Natural killer cell (primary cell): ENCODE data around the gene OPA1. TPM values are rescaled to one million over a fixed set of nuclear protein-coding genes. Genes with fewer than 3 reads are reported as not detected.

Source experiments
- ATAC-seq, 3 donors: fragments of 150-1000 bp in 2 of 3; fragments of 200-7000 bp in 1 of 3; cut with Tn5 transposase; 1 replicate in 1 of 3; 2 replicates in 2 of 3; pipeline ENCODE4 v1.10.0; 2021; ENCODE audit warnings: mild to moderate bottlenecking in 2 of 3, moderate library complexity in 2 of 3
- DNase-seq, 2 donors: peaks; one replicate each; pipeline versions ENCODE4 v3.0.0 to v3.0.0-alpha.2; 2013 to 2021; ENCODE audit warnings: mixed read lengths in 1 of 2
- H3K27ac ChIP-seq: one replicate; pipeline ENCODE4 v1.5.1; 2013; ENCODE audit warnings: mild to moderate bottlenecking, low read length
- H3K27me3 ChIP-seq: one replicate; pipeline ENCODE4 v1.6.1; 2013; ENCODE audit warnings: low read length; ENCODE audit not compliant: control insufficient read depth, insufficient read depth
- H3K36me3 ChIP-seq: one replicate; pipeline ENCODE4 v1.6.1; 2013; ENCODE audit warnings: low read length; ENCODE audit not compliant: control insufficient read depth, insufficient read depth
- H3K4me1 ChIP-seq: one replicate; pipeline ENCODE4 v1.6.1; 2013; ENCODE audit warnings: low read length; ENCODE audit not compliant: control insufficient read depth, insufficient read depth
- H3K4me3 ChIP-seq: one replicate; pipeline ENCODE4 v1.5.1; 2013; ENCODE audit warnings: low read length
- H3K9me3 ChIP-seq: one replicate; pipeline ENCODE4 v1.6.1; 2013; ENCODE audit warnings: low read length; ENCODE audit not compliant: control insufficient read depth, insufficient read depth
- H3K27ac Mint-ChIP-seq, 2 donors: one replicate each; pipeline ENCODE4 v1.8.0; 2022; ENCODE audit warnings: mild to moderate bottlenecking in 2 of 2, mixed read lengths in 2 of 2, moderate library complexity in 1 of 2
- H3K27me3 Mint-ChIP-seq, 2 donors: one replicate each; pipeline ENCODE4 v1.8.0; 2022; ENCODE audit warnings: low read depth in 2 of 2, mixed read lengths in 2 of 2
- H3K36me3 Mint-ChIP-seq: one replicate; pipeline ENCODE4 v1.8.0; 2022; ENCODE audit warnings: mixed read lengths
- H3K4me1 Mint-ChIP-seq, 2 donors: one replicate each; pipeline ENCODE4 v1.8.0; 2022; ENCODE audit warnings: mixed read lengths in 2 of 2
- H3K4me3 Mint-ChIP-seq: one replicate; pipeline ENCODE4 v1.8.0; 2022; ENCODE audit warnings: mild to moderate bottlenecking, moderate library complexity, mixed read lengths
- H3K9me3 Mint-ChIP-seq, 2 donors: one replicate each; pipeline ENCODE4 v1.8.0; 2022; ENCODE audit warnings: mixed read lengths in 2 of 2
- WGBS: methylation state at CpG from one replicate; pipeline ENCODE4 v1.1.7; 2013; ENCODE audit warnings: missing lambda C conversion rate; ENCODE audit not compliant: insufficient coverage; 5-methylcytosine and 5-hydroxymethylcytosine counted together
- intact Hi-C: fragments of 100-400 bp; cut with micrococcal nuclease; formaldehyde crosslinking; loops from one replicate; pipeline ENCODE4 v1.14.2; 2022
- total RNA-seq, 4 donors: library from RNA; stranded (reverse); fragments of 120-200 nt in 1 of 4; gene quantifications; one replicate each; pipeline versions ENCODE4 v1.2.3 to v1.2.4, GENCODE V29; 2013 to 2022
- TF ChIP-seq, protein P1 (sequence below): fragments of 200-600 bp; IDR thresholded peaks from one replicate; pipeline ENCODE4 v1.8.0; 2022; ENCODE audit warnings: antibody characterized with exemption

OPA1 gene
- total RNA-seq, 3 donors from 2014 or later (not counting 1 experiment from before 2014, with no cell fraction given), result 52.6 to 72.0 (median 57.5) TPM

DNA sequence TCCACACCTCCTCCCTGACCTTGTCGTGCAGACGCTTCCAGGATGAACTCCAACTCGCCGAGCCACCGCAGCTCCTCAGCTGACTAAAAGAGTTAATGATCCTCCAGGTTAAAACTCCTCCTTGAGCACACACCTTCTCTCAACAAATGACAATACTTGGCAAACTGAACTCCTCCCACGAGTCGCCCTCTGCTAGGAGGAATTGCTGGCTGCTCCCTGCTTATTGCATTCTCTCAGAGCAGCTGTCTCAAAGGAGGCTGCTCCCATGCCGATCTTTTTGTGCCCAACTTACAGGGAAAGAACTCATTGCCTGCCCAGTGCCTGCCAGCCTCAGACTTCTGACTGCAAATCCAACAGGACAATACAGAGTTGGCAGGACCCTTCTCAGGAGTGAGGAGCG is 38.2 kb upstream of the OPA1 start, which contains the start of gene ATP13A4:
Gene ATP13A4, minus strand, starts transcription at position 85 of the 400 bp plus-strand sequence. CDS start 96 bp downstream, outside the sequence.
- H3K4me1 ChIP-seq, result no peaks in the 10 kb centered on the region
- no peaks in the 10 kb centered on the region for H3K36me3 ChIP-seq
- intact Hi-C loops, result no loop called here
- Mint-ChIP-seq H3K9me3 (no peaks in the 10 kb centered on the region), H3K36me3 (no peaks in the 10 kb centered on the region), H3K27ac (no peak within 1 kb of the TSS), H3K4me1 (no peaks in the 10 kb centered on the region), H3K4me3 (no peak within 1 kb of the TSS), H3K27me3 (no peaks in the 10 kb centered on the region)
- TF ChIP-seq, protein P1, sequence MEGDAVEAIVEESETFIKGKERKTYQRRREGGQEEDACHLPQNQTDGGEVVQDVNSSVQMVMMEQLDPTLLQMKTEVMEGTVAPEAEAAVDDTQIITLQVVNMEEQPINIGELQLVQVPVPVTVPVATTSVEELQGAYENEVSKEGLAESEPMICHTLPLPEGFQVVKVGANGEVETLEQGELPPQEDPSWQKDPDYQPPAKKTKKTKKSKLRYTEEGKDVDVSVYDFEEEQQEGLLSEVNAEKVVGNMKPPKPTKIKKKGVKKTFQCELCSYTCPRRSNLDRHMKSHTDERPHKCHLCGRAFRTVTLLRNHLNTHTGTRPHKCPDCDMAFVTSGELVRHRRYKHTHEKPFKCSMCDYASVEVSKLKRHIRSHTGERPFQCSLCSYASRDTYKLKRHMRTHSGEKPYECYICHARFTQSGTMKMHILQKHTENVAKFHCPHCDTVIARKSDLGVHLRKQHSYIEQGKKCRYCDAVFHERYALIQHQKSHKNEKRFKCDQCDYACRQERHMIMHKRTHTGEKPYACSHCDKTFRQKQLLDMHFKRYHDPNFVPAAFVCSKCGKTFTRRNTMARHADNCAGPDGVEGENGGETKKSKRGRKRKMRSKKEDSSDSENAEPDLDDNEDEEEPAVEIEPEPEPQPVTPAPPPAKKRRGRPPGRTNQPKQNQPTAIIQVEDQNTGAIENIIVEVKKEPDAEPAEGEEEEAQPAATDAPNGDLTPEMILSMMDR, result no peak
- no peak within 1 kb of the TSS for H3K4me3 ChIP-seq
- no peaks in the 10 kb centered on the region for H3K9me3 ChIP-seq
- DNase-seq, result no peak
- ATAC-seq, result no peak
- WGBS, result 65% methylated on average over 9 of the region's 9 CpGs
- H3K27me3 ChIP-seq, result no peaks in the 10 kb centered on the region
- H3K27ac ChIP-seq, result no peak within 1 kb of the TSS

DNA sequence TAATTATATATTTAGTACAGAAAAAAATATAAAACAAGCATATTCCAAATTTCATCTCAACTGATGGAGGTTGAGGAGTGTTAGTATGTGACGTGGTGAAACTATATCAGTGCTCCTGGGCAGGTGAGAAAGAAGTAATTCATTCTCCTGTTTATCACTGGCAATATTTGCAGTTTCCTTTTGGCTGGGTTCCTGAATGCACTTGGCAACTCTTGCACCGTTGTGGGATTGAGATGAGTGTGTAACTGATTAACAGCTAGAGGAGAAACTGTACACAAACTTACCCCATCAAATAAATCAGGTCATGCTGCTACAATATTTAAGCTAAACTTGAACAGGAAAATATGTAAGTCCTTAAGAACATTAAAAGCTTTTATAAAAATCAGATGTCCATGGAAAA is 36.2 kb upstream of the OPA1 start:
- Mint-ChIP-seq H3K27me3 (no peaks in the 10 kb centered on the region), H3K27ac (no peak overlapping the region), H3K9me3 (no peaks in the 10 kb centered on the region), H3K4me3 (no peak overlapping the region), H3K4me1 (no peaks in the 10 kb centered on the region), H3K36me3 (no peaks in the 10 kb centered on the region)
- H3K36me3 ChIP-seq, result no peaks in the 10 kb centered on the region
- H3K4me3 ChIP-seq, result no peak overlapping the region
- H3K9me3 ChIP-seq, result no peaks in the 10 kb centered on the region
- DNase-seq (no peak), ATAC-seq (no peak)
- WGBS, result 78% methylated on average over 1 of the region's 2 CpGs
- intact Hi-C loops, result no loop called here
- no peaks in the 10 kb centered on the region for H3K27me3 ChIP-seq
- no peaks in the 10 kb centered on the region for H3K4me1 ChIP-seq
- TF ChIP-seq, protein P1, result no peak
- H3K27ac ChIP-seq, result no peak overlapping the region

DNA sequence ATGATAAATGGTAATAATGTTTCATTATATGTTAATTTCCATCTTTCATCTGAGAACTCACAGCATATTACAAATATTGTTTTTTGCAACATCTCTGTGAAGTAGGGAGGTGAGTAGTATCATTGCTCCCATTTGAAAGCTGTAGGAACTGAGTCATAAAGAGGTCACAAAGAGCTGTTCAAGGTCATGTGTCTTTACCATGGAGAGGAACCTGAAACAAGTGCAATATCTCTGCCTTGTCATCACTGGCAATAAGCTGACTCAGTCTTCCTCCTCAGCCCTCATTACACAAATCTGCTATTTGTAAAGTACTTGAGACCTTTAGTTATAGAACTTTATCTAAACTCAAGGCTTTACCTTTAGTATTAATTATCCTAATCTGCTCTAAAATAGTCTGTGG is 33.9 kb upstream of the OPA1 start:
- Mint-ChIP-seq H3K4me1 (no peaks in the 10 kb centered on the region), H3K27me3 (no peaks in the 10 kb centered on the region), H3K9me3 (no peaks in the 10 kb centered on the region), H3K27ac (no peak overlapping the region), H3K36me3 (no peaks in the 10 kb centered on the region), H3K4me3 (no peak overlapping the region)
- Histone ChIP-seq H3K36me3 (no peaks in the 10 kb centered on the region), H3K4me3 (no peak overlapping the region), H3K4me1 (no peaks in the 10 kb centered on the region), H3K27ac (no peak overlapping the region), H3K9me3 (no peaks in the 10 kb centered on the region), H3K27me3 (no peaks in the 10 kb centered on the region)
- no peak for ATAC-seq
- TF ChIP-seq, protein P1, result no peak
- intact Hi-C loops, result no loop called here
- no peak for DNase-seq

DNA sequence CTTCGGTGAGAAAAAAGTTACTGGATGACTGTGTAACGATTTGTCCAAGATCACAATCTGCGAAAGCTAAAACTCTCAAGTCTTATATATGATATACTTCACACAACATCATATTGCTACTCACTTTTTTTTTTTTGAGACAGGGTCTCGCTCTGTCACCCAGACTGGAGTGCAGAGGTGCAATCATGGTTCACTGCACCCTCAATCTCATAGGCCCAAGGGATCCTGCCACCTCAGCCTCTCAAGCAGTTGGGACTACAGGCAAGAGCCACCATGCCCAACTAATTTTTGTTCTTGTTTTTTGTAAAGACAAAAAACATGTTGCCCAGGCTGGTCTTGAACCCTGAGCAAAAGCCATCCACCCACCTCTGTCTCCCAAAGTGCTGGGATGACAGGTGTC is 32.9 kb upstream of the OPA1 start:
- H3K4me1 ChIP-seq, result no peaks in the 10 kb centered on the region
- H3K27ac ChIP-seq, result no peak overlapping the region
- H3K9me3 Mint-ChIP-seq, result no peaks in the 10 kb centered on the region
- no peaks in the 10 kb centered on the region for H3K36me3 ChIP-seq
- DNase-seq, result no peak
- intact Hi-C loops, result no loop called here
- no peak overlapping the region for H3K4me3 ChIP-seq
- H3K27me3 ChIP-seq, result no peaks in the 10 kb centered on the region
- WGBS, result 96% methylated on average over 4 of the region's 4 CpGs
- H3K9me3 ChIP-seq, result no peaks in the 10 kb centered on the region
- H3K4me1 Mint-ChIP-seq, result no peaks in the 10 kb centered on the region
- H3K27me3 Mint-ChIP-seq, result no peaks in the 10 kb centered on the region
- no peak for ATAC-seq
- no peak overlapping the region for H3K4me3 Mint-ChIP-seq
- no peaks in the 10 kb centered on the region for H3K36me3 Mint-ChIP-seq
- TF ChIP-seq, protein P1, result no peak
- no peak overlapping the region for H3K27ac Mint-ChIP-seq
